ENCODE data around the gene PFKFB3. TPM values are rescaled to one million over a fixed set of nuclear protein-coding genes. Genes with fewer than 3 reads are reported as not detected.

The PFKFB3 gene
- total RNA-seq, 1 experiment from 2014 or later: 9.4 TPM

DNA sequence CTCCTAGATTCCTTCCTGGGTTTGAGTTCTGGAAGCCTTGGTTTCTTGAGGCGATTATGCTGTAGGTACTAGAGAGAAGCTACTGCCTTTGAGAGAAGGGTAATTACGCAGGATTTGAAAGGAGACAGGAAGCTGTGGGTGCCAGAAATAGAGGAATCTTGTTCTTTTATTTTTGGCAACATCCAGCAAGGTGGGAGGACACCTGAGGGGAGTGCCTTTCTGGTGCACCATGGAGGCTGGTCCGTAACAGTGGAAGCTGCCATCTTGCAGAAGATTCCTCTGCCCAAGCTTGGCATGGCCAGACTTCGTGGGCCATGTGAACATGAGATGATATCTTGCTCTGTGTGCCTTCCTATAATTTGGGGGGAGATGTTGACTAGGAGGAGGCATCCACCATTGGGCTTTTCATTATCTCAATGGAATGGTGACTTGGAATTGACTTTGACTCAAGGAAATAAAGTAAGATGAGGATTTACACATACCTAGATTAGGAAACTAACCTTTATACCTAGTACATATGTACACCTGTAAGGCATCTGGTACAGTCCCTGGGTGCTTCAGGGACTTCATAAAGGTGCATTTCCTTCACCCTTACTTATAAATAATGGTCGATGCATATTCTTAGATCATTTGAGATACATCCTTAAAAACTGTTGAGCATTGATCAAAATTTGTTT is 98.2 kb downstream of the PFKFB3 start:
- no peak for DNase-seq (ENCODE audit: low read depth)

GRCh38 chr10:6301488-6302075 is 98.8 kb downstream of the PFKFB3 start:
- no peak for DNase-seq (ENCODE audit: low read depth)

Other genes with a start within 250 kb of the PFKFB3 start
- gene IL15RA, start 225.4 kb upstream of the PFKFB3 start, total RNA-seq (2014; rRNA removed; shearing (Covaris generic)): 6.4 and 8.3 TPM in 2 replicates
- not detected in 2 replicates for gene IL2RA, start 140.6 kb upstream of the PFKFB3 start, total RNA-seq (2014; rRNA removed; shearing (Covaris generic))
- 23.7 and 32.7 TPM in 2 replicates for gene RBM17, start 113.9 kb upstream of the PFKFB3 start, total RNA-seq (2014; rRNA removed; shearing (Covaris generic))

All from Daoy (cell line).